ENCODE results near the gene PPP1R2C.

The PPP1R2C gene

DNA sequence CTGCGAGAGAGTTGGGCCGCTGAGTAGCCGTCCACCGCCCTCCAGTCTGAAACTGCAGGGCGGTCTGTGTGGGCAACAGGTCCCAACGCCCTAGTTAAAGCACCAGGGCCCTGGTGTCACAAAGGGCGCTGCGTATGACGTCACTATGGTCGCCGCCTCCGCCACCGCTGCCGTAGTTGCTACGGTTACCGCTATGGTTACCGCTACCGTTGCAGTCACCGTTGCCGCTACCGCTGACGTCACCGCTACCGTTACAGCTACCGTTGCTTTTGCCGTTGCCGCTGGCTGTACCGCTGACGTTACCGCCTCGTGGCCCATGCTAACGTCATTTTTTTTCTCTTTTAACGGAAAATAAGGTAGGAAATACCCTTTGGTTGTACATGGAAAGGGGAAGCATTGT, at the start of gene PPP1R2C:
PPP1R2C (minus strand) TSS at position 68 of the 400 bp plus-strand sequence. CDS start 84 bp downstream, outside the sequence.
- no peak for DNase-seq

DNA sequence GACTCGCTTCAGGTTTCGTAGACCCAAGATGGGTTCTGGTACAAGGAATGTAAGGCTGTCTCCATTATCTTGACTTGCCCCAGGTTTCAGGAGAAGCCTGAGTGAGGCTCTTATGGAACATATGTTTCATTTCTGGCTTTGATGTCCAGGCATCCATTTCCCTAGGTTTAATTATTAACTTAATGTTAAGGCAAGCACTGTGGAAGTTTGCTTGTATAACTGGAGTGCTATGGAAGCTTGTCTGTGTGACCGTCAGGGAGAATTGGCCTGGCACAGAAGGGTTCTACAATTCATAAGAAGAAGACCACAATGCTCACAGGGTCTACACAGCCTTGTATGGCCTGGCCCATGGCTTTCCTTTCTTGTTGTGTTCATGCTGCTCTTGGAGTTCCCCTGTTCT, 47.2 kb upstream of the PPP1R2C start:
- DNase-seq: no peak

DNA sequence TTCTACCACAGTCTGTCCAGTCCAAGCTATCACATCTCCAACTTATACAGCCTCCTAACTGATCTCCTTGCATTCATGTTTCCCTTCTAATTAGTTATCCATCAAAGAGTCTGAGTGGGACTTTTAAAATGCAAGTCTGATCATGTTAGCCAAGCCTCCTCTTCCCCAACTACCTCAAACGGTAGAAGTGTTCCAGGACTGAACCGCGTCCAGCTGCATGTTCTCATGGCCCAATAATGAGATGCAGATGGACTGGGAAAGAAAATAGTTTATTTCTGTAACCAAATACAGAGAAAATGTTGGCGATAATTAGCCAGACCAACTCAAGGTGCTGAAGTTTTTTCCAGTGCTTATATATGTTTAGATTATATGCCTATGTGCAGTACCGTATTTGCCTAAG, 46.6 kb upstream of the PPP1R2C start:
- DNase-seq: no peak

DNA sequence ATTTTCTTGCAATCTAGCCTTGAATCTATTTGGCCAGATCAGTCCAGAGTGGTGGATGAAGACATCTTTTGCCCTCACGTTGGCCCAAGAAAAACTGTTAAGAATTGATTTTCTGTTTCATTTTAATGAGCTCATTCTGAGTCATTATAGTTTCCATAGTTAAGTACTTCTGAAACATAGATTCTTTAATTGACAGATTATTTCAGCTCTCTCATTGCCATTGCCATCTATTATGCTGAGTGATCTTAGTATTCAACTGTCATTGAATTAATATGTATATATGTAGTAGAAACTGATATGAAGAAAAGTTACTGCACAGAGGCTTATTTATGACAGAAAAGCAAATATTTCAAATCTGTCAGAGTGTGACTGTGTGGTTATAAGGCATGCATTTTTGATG, 45.5 kb upstream of the PPP1R2C start:
- no peak for DNase-seq

DNA sequence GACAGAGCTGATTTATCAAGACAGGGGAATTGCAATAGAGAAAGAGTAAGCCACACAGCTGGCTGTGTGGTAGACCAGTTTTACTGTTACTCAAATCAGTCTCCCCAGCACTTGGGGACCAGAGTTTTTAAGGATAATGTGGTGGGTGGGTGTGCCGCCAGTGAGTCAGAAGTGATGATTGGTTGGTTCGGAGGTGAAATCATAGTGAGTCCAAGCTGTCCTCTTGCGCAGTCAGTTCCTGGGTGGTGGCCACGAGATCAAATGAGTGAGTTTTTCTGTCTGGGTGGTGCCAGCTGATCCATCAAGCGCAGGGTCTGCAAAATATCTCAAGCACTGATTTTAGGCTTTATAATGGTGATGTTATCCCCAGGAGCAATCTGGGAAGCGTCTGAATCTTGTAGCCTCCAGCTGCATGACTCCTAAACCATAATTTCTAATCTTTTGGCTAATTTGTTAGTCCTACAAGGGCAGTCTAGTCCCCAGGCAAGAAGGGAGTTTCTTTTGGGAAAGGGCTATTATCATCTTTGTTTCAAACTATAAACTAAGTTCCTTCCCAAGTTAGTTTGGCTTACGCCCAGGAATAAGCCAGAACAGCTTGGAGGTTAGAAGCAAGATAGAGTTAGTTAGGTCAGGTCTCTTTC, 44.0 kb upstream of the PPP1R2C start:
- no peak for DNase-seq

DNA sequence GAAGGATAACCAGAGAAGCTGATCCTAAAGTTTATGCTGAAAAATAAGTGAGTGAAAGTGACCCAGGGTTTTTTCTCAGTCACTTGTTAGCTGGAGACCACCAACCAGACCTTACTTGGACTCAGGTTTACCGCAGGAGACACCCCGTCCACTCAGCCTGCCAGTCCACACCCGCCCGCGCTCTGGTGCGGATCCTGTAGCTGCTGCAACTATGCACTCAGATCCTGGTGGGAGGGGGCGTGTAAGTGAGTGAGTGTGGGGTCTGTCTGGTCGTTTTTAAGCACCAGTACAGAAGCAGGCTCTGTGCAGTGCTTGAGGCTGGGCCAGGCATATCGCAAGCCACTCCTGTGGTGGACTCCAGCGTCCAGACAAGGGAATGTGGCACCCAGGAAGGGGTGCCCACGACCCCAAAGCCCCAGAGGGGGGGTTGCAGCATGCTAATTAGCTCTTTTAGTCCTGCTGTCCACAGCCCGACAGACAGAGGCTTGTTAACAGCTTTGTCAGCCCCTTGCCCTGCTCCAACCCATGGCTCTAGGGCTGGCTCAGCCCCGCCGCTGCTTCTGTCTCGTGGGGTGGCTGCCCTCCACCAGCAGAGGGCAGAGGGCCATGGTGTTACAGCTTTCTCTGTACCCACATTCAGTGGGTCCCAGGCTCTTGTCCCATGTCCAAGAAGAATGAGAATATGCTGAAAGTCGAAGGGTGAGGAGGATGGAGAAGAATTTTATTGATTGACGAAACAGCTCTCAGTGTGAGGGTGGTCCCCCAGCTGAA, 40.4 kb upstream of the PPP1R2C start:
- no peak for DNase-seq

DNA sequence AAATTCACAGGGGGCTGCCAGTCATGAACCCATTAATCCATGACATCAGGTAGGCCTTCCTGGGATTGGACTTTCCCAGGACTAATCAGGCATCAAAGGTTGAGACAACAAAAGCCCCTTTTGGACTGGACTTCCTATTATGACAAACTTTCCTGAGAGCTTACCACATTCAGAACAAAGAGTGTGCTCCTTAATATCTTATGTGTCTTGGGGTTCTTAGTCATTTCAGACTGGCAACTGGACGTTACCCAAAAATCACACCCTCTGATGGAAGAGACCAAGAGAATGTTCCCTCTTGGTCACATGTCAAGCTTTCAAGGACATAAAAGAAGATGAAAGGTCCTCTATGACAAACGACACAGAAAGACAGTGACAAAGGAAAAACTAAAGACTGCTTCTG, 31.6 kb upstream of the PPP1R2C start:
- DNase-seq: no peak

DNA sequence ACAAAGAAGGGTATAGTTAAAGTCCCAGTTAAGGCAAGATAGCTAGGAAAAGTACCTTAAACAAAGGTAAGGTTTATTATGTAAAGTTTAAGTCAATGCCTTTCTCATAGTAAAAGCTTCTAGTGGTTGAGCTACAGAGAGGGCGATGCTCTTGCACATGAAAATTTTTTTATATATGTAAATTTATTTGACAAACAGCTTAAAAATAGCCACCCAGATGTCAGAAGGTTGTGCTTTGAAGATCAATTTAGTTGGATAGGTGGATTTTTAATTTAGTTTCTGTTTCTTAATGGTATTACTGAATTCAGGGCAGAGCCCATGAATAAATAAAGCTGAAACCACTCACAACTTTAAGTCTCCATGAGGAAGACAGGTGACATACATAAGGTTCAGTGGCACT, 29.4 kb upstream of the PPP1R2C start:
- no peak for DNase-seq

DNA sequence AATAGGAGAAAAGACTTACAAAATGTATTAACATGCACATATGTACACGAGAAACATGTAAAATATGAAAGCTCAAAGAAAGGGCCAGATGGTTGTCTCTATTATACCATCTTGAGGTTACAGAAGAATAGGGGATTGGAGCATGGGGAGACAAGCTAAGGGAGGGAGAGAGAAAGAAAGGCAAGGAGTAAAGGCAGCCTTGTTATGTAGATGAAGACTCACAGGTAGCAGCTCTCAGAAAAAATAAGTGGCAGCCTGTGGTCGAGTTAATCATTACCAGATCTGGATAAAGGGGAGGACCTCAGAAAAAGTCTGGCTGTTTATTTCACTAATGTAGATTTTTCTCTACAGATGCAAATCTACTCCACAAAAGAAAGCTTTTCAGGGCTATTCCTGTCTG, 26.6 kb upstream of the PPP1R2C start:
- no peak for DNase-seq

DNA sequence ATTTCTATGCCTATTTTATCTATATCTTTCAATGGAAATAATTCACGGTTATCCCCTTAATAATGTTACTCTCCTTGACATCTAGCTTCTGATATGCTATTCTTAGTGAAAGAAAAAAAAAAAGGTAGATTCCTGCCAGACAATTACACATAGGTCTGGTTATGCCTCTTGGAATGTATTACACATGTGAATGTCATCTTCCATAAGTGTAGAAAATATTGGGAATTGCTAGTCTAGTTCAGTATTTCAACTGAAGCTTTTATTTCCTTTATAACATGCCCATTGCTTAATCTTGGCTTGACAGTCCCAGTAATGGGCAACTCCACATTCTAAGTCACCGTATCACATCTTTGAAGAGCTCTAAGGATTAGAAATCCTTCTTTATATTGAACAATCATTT, 25.4 kb upstream of the PPP1R2C start:
- no peak for DNase-seq

DNA sequence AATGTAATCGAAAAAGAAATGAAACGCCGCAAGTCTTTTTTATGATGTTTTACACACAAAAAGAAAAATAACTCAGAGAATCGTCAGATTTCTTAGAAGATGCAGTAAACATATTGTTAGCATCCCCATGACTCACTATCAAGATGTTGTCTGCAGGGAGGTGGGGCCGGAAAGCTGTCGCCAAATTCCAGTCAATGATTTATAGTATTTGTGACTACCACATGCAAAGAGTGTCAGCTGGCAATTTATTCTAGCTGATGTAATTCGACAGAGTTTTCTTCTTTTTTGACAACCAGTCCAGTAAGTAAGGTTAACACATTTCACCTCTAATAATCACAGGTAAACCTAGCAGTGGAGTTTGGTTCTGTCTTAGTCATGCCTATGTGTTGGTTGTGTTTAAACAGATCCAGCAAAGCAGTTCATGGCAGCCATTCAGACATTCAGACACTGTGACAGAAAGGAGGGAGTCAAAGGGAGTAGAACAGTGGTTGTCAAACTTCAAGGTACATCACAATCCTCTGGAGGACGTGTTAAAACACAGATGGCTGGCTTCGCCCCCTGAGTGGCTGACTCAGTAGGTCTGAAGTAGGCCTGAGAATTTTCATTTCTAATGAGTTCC, 19.8 kb upstream of the PPP1R2C start:
- no peak for DNase-seq

DNA sequence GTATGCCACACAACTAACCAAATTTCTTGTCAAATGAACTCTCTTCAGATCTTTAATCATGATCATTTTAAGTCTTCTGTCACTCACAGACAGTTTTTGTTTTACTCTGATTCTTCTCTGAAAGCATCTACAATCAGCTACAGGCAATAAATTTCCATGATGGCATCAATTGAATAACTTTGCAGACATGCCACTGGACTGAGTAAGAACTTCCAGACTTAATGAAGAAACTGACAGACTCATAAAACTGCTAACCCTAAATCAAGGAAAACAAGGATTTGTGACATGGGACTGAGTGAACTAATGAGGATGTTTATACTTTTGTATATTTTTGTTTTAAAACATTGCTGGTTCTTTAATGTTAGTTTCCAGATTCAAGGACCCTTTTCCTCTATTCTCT, 5.5 kb upstream of the PPP1R2C start:
- DNase-seq: no peak

DNA sequence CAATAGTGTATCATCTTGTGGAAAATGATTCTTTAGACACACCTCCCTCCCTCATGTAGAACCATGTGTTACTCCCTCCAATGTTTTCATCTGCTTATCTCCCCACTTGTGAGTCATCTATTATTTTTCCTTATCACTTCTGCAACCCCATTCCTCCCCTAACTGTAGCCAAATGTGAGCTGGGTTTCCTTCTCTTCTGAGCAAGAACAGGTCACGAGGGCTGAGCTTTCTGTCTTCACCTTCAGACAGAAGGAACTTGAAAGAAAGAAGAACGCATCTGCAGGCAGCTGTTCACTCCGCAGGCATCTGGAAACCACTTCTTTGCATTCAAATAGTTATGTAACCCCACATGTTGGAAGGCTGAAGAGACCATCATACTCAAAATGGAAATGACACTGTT, 1.8 kb downstream of the PPP1R2C start:
- DNase-seq: no peak

DNA sequence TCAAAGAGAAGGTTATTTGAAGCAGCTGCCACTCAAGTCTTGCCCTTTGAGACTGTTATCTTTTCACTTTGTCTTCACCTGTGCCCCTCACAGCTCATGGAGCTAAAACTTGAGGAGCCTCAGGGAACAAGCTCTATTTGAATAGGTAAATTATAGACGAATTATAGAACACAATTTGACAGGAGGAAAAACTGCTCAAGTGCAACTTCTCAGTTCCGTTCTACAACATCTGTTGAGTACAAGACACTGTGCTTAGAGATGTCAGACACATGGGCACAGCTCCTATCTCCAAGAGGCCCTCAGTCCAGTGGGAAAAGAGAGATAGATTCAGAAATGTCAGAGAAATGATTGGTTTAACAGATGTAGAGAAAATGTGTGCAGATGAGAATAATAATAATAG, 5.1 kb downstream of the PPP1R2C start:
- DNase-seq: no peak

DNA sequence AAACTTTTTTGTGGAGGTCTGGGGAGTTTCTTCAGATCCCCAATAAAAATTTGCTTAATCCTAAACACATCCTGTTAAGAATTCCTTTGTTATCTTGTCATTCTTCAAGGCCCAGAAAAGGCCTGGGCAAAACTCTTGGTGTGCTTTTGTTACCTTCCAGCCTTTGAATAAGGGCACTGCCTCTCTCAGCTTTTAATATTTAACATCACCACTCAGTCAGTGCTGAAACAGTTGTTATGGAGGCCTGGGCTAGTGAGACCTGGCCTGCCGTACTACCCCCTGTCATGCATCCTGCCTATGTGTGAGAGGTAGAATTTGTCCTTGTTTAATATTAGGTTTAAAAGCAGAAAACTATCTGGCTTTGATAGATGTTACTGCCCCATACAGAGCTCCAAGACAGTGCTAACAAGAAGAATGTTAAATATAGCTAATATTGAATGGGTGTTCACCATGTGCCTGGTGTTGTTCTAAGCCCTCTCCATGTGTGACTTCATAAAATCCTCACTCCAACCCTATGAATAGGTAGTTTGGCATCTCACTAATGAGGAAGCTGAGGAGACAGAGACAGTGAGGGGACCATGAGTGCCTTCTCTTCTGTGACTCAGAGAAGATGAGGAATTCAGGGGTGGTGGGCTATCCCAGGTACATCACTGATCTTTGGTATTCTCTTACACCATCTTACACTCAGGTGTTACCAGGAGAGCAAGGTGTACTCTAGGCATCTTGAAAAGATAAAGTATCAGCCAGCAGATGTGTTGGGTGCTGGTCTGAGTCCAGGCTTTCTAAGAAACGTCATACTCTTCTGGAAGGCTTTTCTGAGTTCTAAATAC, 6.2 kb downstream of the PPP1R2C start:
- no peak for DNase-seq

DNA sequence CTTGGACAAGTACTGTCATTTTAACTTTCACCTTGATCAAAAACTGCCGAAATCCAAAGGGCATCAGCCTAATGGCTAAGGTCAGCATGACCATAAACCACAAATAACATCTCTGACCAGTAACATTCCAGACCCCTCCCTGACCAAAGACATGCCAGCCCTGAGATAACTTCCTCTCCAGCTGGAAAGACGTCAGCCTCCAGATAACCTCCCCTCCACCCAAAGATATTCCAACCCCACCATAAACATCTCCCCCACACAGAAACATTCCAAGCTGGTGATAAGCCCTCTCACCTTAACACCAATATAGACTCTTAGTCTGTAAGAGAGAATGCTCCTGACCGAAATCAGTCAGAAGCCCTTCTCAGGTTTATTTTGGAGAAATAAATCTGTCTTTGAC, 7.4 kb downstream of the PPP1R2C start:
- no peak for DNase-seq

DNA sequence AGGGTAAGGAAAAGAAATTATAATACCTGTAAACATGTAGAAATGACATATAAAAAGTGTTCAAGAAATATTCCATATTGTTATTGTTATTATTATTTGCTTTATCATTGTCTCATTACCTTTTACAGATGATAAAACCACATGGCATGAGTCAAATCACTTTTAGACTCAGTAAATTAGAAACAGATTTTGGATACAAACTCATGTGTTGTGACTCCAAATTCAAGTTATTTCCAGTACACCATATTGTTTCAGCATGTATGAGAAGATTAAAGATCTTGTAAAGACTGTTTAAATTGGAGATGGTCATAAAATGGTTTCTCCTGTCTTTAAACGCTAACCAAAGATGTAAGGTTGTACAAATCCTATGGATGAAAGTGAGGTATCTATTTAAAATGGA, 18.1 kb downstream of the PPP1R2C start:
- no peak for DNase-seq

DNA sequence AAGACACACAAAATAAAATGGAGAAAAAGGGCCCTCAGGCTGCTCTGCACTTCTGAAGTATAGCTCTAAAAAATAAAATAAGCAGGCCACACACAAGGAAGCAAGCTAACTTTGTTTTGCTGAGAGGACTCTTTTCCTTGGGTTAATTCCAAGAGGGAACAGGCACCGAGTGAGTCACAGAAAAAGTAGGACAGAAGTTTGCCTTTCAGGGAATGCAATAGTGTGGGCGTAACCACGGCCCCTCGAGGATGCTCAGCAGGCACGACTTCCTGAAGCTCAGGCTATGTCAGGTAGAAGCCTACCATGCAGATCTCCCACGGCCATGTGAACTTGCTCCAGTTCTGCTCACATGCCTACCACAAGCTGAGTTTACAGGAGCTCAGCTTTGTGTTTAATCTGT, 22.1 kb downstream of the PPP1R2C start:
- no peak for DNase-seq

DNA sequence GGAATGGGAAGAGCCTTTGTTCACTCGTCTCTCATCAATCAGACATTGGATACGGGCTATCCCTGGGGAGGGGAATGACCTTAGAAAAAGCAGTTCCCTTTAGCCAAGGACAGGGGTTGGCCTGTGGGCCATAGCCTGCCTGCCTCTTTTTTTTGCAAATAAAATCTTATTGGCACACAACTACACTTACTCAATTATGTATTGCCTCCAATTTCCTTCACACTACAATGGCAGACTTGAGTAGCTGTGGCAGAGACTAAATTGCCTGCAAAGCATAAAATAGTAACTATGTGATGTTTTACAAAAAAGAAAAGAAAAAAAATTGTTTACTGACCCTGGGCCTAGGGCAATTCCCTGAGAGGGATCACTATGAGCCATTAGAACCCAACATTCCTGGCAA, 23.4 kb downstream of the PPP1R2C start:
- DNase-seq: no peak

DNA sequence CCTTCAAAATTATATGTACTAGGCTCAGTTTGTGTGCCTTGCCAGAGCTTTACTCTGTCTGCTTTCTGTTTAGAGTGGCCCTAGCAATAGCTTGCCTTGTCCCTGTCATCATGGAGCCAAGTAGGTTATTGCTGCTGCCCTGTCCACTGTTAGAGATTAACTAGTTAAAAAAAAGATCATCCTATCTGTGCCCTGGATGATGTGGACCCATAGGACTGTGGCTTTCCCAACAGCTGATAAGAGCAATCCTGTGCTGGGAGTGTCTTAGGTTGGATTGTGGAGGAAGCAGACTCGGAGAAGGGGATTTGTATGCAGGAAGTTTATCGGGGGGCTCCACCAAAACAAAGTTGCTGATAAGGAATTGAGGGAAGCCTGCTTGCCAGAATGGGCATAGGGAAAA, 23.8 kb downstream of the PPP1R2C start:
- no peak for DNase-seq

DNA sequence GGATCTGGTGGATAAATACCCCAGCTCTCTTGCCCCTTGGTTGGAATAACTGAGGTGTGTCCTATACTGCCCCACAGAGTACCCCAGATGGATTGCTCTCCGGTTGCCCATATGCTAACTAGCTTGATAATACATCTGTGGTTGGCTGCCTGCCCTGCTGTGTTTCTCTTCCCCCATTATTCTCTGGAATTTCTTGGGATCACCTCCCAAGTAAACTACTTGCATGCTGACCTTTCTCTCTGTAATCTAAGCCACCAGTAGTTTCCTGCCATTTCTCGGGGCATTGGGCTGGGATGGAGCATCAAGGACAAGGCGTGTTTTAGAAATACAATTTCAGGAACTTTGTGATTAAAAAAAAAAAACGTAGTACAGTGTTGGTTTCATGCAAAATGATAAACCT, 25.2 kb downstream of the PPP1R2C start:
- DNase-seq: no peak

DNA sequence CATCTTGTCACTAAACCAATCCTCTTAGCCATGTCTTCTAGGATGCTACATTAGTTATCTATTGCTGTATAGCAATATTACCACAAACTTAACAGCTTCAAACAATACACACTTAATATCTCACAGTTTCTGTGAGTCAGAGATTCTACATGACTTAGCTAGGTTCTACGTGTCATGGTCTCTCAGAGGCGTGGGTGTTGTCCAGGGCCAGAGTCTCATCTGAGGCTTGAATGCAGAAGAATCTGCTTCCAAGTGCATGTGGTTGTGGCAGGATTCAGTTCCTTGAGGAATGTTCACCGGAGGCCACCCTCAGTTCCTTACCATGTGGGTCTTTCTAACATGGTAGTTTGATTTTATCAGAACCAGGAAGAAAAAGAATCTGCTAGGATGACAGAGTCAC, 26.4 kb downstream of the PPP1R2C start:
- no peak for DNase-seq

DNA sequence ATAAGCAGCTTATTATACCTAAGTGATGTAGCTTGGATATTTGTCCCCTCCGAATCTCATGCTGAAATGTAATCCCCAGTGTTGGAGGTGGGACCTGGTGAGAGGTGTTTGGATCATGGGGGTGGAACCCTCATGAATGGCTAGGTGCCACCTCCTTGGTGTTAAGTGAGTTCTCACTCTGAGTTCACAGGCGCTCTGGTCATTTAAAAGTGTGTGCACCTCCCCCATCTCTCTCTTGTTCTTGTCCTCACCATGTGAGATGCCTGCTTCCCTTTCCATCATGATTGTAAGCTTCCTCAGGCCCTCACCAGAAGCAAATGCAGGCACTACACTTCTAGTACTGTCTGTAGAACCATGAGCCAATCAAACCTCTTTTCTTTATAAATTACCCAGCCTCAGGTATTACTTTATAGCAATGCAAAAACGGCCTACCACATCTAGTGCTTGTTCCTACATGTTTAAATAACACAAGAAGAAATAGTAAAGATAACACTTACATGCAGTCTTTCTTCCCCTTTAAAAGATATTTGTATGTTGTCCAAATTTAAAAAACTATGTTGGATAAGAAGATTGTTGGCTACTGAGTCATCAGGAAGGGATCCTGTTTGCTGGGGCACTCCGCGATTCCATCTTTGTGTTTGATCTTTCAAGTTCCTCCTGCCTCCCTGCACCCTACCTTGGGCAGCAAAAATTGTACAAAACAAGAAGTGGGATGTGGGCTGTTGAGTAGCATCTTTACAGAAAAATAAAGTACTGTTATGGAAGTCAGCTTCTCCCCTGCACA, 29.7 kb downstream of the PPP1R2C start:
- DNase-seq: no peak

Data from HCEC 1CT (cell line).